Transverse colon (tissue), 4 donors: ENCODE results near the gene ACER3.

Source experiments
- CTCF ChIP-seq, 5 experiments: fragments of 200-600 bp in 3 of 5; fragments of 450-650 bp in 2 of 5; sonication (generic) in 3 of 5; IDR thresholded peaks; 1 replicate in 2 of 5; 2 replicates in 3 of 5; pipeline ENCODE4 v1.5.1; 2016 to 2017; ENCODE audit warnings: antibody characterized with exemption in 5 of 5, inconsistent platforms in 3 of 5, mild to moderate bottlenecking in 2 of 5, moderate library complexity in 1 of 5
- POLR2A ChIP-seq: fragments of 450-650 bp; IDR thresholded peaks from one replicate; pipeline ENCODE4 v1.6.1; 2016; ENCODE audit warnings: antibody characterized with exemption, mild to moderate bottlenecking, moderate library complexity
- POLR2AphosphoS5 ChIP-seq, 3 donors: sonication (generic); formaldehyde crosslinking; IDR thresholded peaks; one replicate each; pipeline ENCODE4 v1.6.1; 2016; ENCODE audit warnings: antibody characterized with exemption in 3 of 3

DNA sequence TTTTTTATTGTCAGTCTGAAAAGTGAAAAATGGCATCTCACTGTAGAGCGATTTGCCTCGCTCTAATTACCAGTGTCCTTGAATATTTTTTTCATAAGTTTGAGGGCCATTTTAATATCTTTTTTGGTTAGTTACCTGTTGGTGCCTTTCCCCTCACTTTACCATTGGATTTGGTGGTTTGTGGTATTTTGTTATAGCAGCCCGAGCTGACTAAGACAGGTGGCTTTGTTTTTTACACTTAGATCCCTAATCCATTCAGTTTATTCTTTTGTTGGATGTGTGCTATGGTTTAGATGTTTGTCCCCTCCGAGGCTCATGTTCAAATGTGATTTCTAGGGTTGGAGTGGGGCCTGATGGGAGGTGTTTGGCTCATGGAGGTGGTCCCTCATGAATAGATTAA, 199.5 kb downstream of the ACER3 start:
- no peak for TF ChIP-seq POLR2A
- no peak for TF ChIP-seq CTCF (IDR thresholded peaks at IDR 0.05)
- no peak for TF ChIP-seq POLR2AphosphoS5 (IDR thresholded peaks at IDR 0.05)
